Measurements from ENCODE around the gene MUTYH.

- TF ChIP-seq POLR2A (IDR thresholded peaks at IDR 0.05) (no peak), CTCF (IDR thresholded peaks at IDR 0.05) (no peak), EP300 (IDR thresholded peaks at IDR 0.05) (no peak)
Measured at GRCh38 chr1:45282351-45282750, 57.9 kb downstream of the MUTYH start.
